Cardiac fibroblast (primary cell): ENCODE data around the gene SNRNP25.

Source experiments
- DNase-seq, 2 donors: peaks; one replicate each; pipeline versions ENCODE4 v3.0.0 to v3.0.0-alpha.2; 2010; ENCODE audit warnings: low read depth in 2 of 2
- H3K4me3 ChIP-seq, 2 donors: replicated peaks in 1 of 2; 1 replicate in 1 of 2; 2 replicates in 1 of 2; pipeline ENCODE4 v1.5.1; 2011; ENCODE audit warnings: low read depth in 2 of 2, low read length in 2 of 2, mild to moderate bottlenecking in 2 of 2, moderate library complexity in 1 of 2
- CTCF ChIP-seq: IDR thresholded peaks from one replicate; pipeline ENCODE4 v1.5.1; 2011; ENCODE audit warnings: low read depth, mild to moderate bottlenecking, low read length, inconsistent platforms

Gene SNRNP25

GRCh38 chr16:38941-39892 lies 14.4 kb upstream of the SNRNP25 start:
- H3K4me3 ChIP-seq, result no peak overlapping the region
- no peak for TF ChIP-seq CTCF
- DNase-seq, result no peak

GRCh38 chr16:41439-42068 lies 12.1 kb upstream of the SNRNP25 start:
- peak in 1 of 2 donors; percentile 31 for DNase-seq
- peak overlapping the region in 1 of 2 donors; percentile 28 for H3K4me3 ChIP-seq
- TF ChIP-seq CTCF, result no peak

- H3K4me3 ChIP-seq, result peak overlapping the region in 1 of 2 donors; percentile 28
- TF ChIP-seq CTCF, result no peak
- no peak for DNase-seq
Measured at GRCh38 chr16:42069-42457, 11.6 kb upstream of the SNRNP25 start.

- TF ChIP-seq CTCF, result no peak
- DNase-seq, result no peak
- no peak overlapping the region for H3K4me3 ChIP-seq
Measured at GRCh38 chr16:42691-43090, 10.9 kb upstream of the SNRNP25 start.

- TF ChIP-seq CTCF, result no peak
- no peak overlapping the region for H3K4me3 ChIP-seq
- DNase-seq, result no peak
Measured at GRCh38 chr16:43294-43693, 10.3 kb upstream of the SNRNP25 start.

GRCh38 chr16:44655-45054 lies 9.0 kb upstream of the SNRNP25 start:
- no peak overlapping the region for H3K4me3 ChIP-seq
- no peak for DNase-seq
- no peak for TF ChIP-seq CTCF
